Esophagus squamous epithelium (tissue), 4 donors: ENCODE results near the gene FAM222A.

Source experiments
- POLR2A ChIP-seq, 4 donors: fragments of 450-650 bp; IDR thresholded peaks; one replicate each; pipeline ENCODE4 v1.6.1; 2017; ENCODE audit warnings: antibody characterized with exemption in 4 of 4, mild to moderate bottlenecking in 4 of 4, moderate library complexity in 3 of 4
- TF ChIP-seq, protein P1 (sequence below), 6 experiments: fragments of 450-650 bp in 4 of 6; fragments of 200-600 bp in 2 of 6; sonication (generic) in 2 of 6; IDR thresholded peaks; one replicate each; pipeline ENCODE4 v1.5.1; 2016 to 2019; ENCODE audit warnings: antibody characterized with exemption in 6 of 6, mild to moderate bottlenecking in 4 of 6, moderate library complexity in 4 of 6

DNA sequence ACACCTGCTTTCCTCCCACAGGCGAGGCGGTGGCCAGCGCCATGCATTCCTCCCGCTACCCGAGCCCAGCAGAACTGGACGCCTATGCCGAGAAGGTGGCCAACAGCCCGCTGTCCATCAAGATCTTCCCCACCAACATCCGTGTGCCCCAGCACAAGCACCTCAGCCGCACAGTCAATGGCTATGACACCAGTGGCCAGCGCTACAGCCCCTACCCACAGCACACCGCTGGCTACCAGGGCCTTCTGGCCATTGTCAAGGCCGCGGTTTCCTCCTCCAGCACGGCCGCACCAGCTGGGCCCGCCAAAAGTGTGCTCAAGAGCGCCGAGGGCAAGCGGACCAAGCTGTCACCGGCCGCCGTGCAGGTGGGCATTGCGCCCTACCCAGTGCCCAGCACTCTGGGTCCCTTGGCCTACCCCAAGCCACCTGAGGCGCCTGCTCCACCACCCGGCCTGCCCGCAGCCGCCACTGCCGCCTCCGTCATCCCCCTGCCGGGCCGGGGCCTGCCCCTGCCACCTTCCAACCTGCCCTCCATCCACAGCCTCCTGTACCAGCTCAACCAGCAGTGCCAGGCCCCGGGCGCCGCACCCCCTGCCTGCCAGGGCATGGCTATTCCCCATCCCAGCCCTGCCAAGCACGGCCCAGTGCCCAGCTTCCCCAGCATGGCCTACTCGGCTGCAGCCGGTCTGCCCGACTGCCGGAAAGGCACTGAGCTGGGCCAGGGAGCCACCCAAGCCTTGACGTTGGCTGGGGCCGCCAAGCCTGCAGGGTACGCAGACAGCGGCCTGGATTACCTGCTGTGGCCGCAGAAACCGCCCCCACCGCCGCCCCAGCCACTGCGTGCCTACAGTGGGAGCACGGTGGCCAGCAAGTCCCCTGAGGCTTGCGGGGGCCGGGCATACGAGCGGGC is 54.6 kb downstream of the FAM222A start:
- no peak for TF ChIP-seq POLR2A (IDR thresholded peaks at IDR 0.05)
- TF ChIP-seq, protein P1, sequence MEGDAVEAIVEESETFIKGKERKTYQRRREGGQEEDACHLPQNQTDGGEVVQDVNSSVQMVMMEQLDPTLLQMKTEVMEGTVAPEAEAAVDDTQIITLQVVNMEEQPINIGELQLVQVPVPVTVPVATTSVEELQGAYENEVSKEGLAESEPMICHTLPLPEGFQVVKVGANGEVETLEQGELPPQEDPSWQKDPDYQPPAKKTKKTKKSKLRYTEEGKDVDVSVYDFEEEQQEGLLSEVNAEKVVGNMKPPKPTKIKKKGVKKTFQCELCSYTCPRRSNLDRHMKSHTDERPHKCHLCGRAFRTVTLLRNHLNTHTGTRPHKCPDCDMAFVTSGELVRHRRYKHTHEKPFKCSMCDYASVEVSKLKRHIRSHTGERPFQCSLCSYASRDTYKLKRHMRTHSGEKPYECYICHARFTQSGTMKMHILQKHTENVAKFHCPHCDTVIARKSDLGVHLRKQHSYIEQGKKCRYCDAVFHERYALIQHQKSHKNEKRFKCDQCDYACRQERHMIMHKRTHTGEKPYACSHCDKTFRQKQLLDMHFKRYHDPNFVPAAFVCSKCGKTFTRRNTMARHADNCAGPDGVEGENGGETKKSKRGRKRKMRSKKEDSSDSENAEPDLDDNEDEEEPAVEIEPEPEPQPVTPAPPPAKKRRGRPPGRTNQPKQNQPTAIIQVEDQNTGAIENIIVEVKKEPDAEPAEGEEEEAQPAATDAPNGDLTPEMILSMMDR (IDR thresholded peaks at IDR 0.05), result no peak
